ENCODE results near the gene PIF1.

DNA sequence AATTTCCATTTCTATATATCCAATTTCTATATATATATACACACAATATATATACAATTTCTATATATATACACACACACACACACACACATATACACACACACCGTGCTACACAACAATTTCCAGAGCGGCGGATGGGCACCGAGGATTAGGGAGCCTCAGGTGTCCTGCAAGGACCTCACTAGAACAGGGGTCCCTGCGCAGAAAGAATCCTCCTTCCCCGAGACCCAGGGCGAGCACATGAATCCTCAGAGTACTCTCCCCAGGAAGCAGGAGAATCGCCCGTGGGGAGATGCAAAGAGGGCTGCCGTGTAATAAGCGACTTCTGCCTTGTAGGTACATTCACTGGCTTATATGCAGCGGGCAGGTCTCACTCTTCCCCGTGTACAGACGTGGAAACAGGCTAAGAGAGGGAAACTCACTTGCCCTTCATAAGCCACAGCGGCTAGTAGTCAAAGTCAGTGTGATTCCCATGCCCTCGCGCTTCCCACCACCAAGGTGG, 467 bp downstream of the PIF1 start:
- TF ChIP-seq, protein P1, sequence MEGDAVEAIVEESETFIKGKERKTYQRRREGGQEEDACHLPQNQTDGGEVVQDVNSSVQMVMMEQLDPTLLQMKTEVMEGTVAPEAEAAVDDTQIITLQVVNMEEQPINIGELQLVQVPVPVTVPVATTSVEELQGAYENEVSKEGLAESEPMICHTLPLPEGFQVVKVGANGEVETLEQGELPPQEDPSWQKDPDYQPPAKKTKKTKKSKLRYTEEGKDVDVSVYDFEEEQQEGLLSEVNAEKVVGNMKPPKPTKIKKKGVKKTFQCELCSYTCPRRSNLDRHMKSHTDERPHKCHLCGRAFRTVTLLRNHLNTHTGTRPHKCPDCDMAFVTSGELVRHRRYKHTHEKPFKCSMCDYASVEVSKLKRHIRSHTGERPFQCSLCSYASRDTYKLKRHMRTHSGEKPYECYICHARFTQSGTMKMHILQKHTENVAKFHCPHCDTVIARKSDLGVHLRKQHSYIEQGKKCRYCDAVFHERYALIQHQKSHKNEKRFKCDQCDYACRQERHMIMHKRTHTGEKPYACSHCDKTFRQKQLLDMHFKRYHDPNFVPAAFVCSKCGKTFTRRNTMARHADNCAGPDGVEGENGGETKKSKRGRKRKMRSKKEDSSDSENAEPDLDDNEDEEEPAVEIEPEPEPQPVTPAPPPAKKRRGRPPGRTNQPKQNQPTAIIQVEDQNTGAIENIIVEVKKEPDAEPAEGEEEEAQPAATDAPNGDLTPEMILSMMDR (IDR thresholded peaks at IDR 0.05): no peak
- no peak for TF ChIP-seq ZFX (IDR thresholded peaks at IDR 0.05; ENCODE audit: borderline replicate concordance)

All from 22Rv1 (cell line).